H1 (cell line): ENCODE measurements around the gene ADCY5. TPM values are rescaled to one million over a fixed set of nuclear protein-coding genes. Genes with fewer than 3 reads are reported as not detected.
A peak's percentile ranks its signal among the peaks of the same experiment; 100 is the strongest.

Source experiments
- CTCF ChIA-PET: fragments of 300-600 bp; sonication (Branson Sonifier 250); formaldehyde crosslinking; loops from one replicate; lab custom pipeline; 2021; ENCODE audit not compliant: partially characterized antibody; lab: Charles Lee
- POLR2A ChIA-PET: fragments of 300-600 bp; sonication (Branson Sonifier 250); formaldehyde crosslinking; loops from one replicate; lab custom pipeline; 2021; ENCODE audit warnings: inconsistent platforms; ENCODE audit not compliant: partially characterized antibody; lab: Charles Lee
- DNase-seq, 2 experiments: peaks; one replicate each; pipeline versions ENCODE4 v3.0.0 to v3.0.0-alpha.2; 2010 to 2022; ENCODE audit warnings: low spot score in 2 of 2, low read depth in 1 of 2, mixed read lengths in 1 of 2
- FAIRE-seq: peaks from 2 replicates; lab custom pipeline; 2011; peaks lifted over from hg19 to GRCh38; lab: Jason Lieb, UNC
- H2AFZ ChIP-seq: 2 replicates; pipeline ENCODE4 v1.8.1; 2012; ENCODE audit warnings: low read length, inconsistent platforms
- H2AK5ac ChIP-seq: 2 replicates; pipeline ENCODE4 v1.6.1; 2013; ENCODE audit warnings: low read depth, low read length
- H2BK120ac ChIP-seq: replicated peaks from 2 replicates; pipeline ENCODE3; 2013; ENCODE audit warnings: low read depth, low read length, inconsistent platforms
- H2BK12ac ChIP-seq: 2 replicates; pipeline ENCODE4 v1.6.1; 2013; ENCODE audit warnings: low read depth, low read length
- H2BK15ac ChIP-seq: 2 replicates; pipeline ENCODE4 v1.6.1; 2013; ENCODE audit warnings: low read length
- H2BK20ac ChIP-seq: 2 replicates; pipeline ENCODE4 v1.6.1; 2013; ENCODE audit warnings: low read length
- H2BK5ac ChIP-seq: 2 replicates; pipeline ENCODE4 v1.6.1; 2013; ENCODE audit warnings: low read depth, low read length
- H3K14ac ChIP-seq: 2 replicates; pipeline ENCODE4 v1.6.1; 2013; ENCODE audit warnings: inconsistent platforms; ENCODE audit not compliant: insufficient read length
- H3K18ac ChIP-seq: 2 replicates; pipeline ENCODE4 v1.6.1; 2013; ENCODE audit warnings: low read length; ENCODE audit errors: extremely low read depth
- H3K23ac ChIP-seq: 2 replicates; pipeline ENCODE4 v1.6.1; 2013; ENCODE audit warnings: inconsistent platforms; ENCODE audit not compliant: insufficient read length
- H3K23me2 ChIP-seq: 2 replicates; pipeline ENCODE4 v1.6.1; 2013; ENCODE audit warnings: low read depth, low read length
- H3K27ac ChIP-seq: 2 replicates; pipeline ENCODE4 v1.6.1; 2011; ENCODE audit warnings: low read depth, low read length, inconsistent platforms
- H3K27me3 ChIP-seq, 4 experiments: replicated peaks in 1 of 4; 1 replicate in 1 of 4; 2 replicates in 3 of 4; pipeline versions ENCODE4 v1.6.1 to v1.8.1; 2011 to 2013; ENCODE audit warnings: low read length in 3 of 4, mild to moderate bottlenecking in 3 of 4, inconsistent platforms in 2 of 4, mixed read lengths in 2 of 4, moderate library complexity in 1 of 4; ENCODE audit not compliant: control insufficient read depth in 3 of 4, insufficient read depth in 3 of 4; ENCODE audit errors: extremely low read depth in 1 of 4
- H3K36me3 ChIP-seq, 4 experiments: 2 replicates each; pipeline versions ENCODE4 v1.6.1 to v1.8.1; 2011 to 2013; ENCODE audit warnings: mild to moderate bottlenecking in 4 of 4, low read length in 3 of 4, moderate library complexity in 2 of 4, control low read depth in 1 of 4, inconsistent platforms in 1 of 4; ENCODE audit not compliant: insufficient read depth in 4 of 4, control insufficient read depth in 2 of 4
- H3K4ac ChIP-seq: replicated peaks from 2 replicates; pipeline ENCODE3; 2013; ENCODE audit warnings: low read length, low read depth, mixed read lengths, inconsistent platforms; ENCODE audit not compliant: insufficient read length
- H3K4me1 ChIP-seq, 4 experiments: replicated peaks in 1 of 4; 1 replicate in 1 of 4; 2 replicates in 3 of 4; pipeline versions ENCODE4 v1.6.1 to v1.8.1; 2011 to 2013; ENCODE audit warnings: low read length in 3 of 4, inconsistent platforms in 2 of 4, mixed read lengths in 1 of 4; ENCODE audit not compliant: insufficient read depth in 4 of 4, control insufficient read depth in 3 of 4
- H3K4me2 ChIP-seq, 2 experiments: 2 replicates each; pipeline versions ENCODE4 v1.6.1 to v1.8.1; 2011 to 2013; ENCODE audit warnings: low read depth in 2 of 2, low read length in 2 of 2, control low read depth in 1 of 2, inconsistent platforms in 1 of 2, mild to moderate bottlenecking in 1 of 2; ENCODE audit not compliant: insufficient read depth in 1 of 2
- H3K4me3 ChIP-seq, 4 experiments: fragments of 200-600, 300-600 bp in 1 of 4; sonication (generic), shearing (Covaris generic), sonication (Bioruptor Twin) in 1 of 4; 2 replicates each; pipeline versions ENCODE4 v1.5.1 to v1.8.1; 2011 to 2016; ENCODE audit warnings: low read length in 4 of 4, low read depth in 3 of 4, control low read depth in 2 of 4, inconsistent platforms in 2 of 4, mild to moderate bottlenecking in 2 of 4, mixed read lengths in 1 of 4, moderate library complexity in 1 of 4; ENCODE audit not compliant: insufficient read depth in 2 of 4; ENCODE audit errors: extremely low read depth in 1 of 4
- H3K56ac ChIP-seq: replicated peaks from 2 replicates; pipeline ENCODE3; 2013; ENCODE audit warnings: low read depth, mild to moderate bottlenecking, mixed read lengths, low read length, inconsistent platforms; ENCODE audit not compliant: insufficient read length
- H3K79me1 ChIP-seq: 2 replicates; pipeline ENCODE4 v1.6.1; 2013; ENCODE audit warnings: low read depth, low read length, control low read depth
- H3K79me2 ChIP-seq, 2 experiments: 2 replicates each; pipeline versions ENCODE4 v1.6.1 to v1.8.1; 2012 to 2013; ENCODE audit warnings: low read length in 2 of 2, mild to moderate bottlenecking in 2 of 2, inconsistent platforms in 1 of 2; ENCODE audit not compliant: insufficient read depth in 2 of 2, control insufficient read depth in 1 of 2
- H3K9ac ChIP-seq, 4 experiments: replicated peaks in 1 of 4; 1 replicate in 1 of 4; 2 replicates in 3 of 4; pipeline versions ENCODE4 v1.6.1 to v1.8.1; 2011 to 2013; ENCODE audit warnings: low read depth in 3 of 4, low read length in 3 of 4, control low read depth in 2 of 4, mild to moderate bottlenecking in 2 of 4, moderate library complexity in 2 of 4, inconsistent platforms in 1 of 4; ENCODE audit errors: extremely low read depth in 1 of 4
- H3K9me3 ChIP-seq, 2 experiments: 2 replicates each; pipeline versions ENCODE4 v1.6.1 to v1.8.1; 2012 to 2013; ENCODE audit warnings: mild to moderate bottlenecking in 2 of 2, moderate library complexity in 2 of 2, control low read depth in 1 of 2, inconsistent platforms in 1 of 2, low read depth in 1 of 2, low read length in 1 of 2, mixed read lengths in 1 of 2; ENCODE audit not compliant: insufficient read depth in 2 of 2
- H4K20me1 ChIP-seq, 2 experiments: replicated peaks in 1 of 2; 2 replicates each; pipeline versions ENCODE3 to v1.8.1; 2011 to 2013; ENCODE audit warnings: inconsistent platforms in 2 of 2, low read length in 2 of 2, mild to moderate bottlenecking in 1 of 2; ENCODE audit not compliant: insufficient read depth in 2 of 2, control insufficient read depth in 1 of 2
- H4K5ac ChIP-seq: 2 replicates; pipeline ENCODE4 v1.6.1; 2013; ENCODE audit warnings: low read length, low read depth, mixed read lengths, inconsistent platforms; ENCODE audit not compliant: insufficient read length
- H4K8ac ChIP-seq: 2 replicates; pipeline ENCODE4 v1.8.0; 2013; ENCODE audit warnings: mild to moderate bottlenecking, moderate library complexity, low read length, inconsistent platforms; ENCODE audit not compliant: insufficient read depth; ENCODE audit errors: extremely low read depth
- H4K91ac ChIP-seq: replicated peaks from 2 replicates; pipeline ENCODE3; 2013; ENCODE audit warnings: low read length, mixed read lengths, inconsistent platforms; ENCODE audit not compliant: insufficient read length
- BCL11A ChIP-seq, 2 experiments: IDR thresholded peaks; one replicate each; pipeline ENCODE4 v1.6.1; 2011; ENCODE audit warnings: low read depth in 2 of 2, low read length in 2 of 2, mild to moderate bottlenecking in 2 of 2
- EZH2 ChIP-seq: fragments of 200-600 bp; sonication (generic); IDR thresholded peaks from 2 replicates; pipeline ENCODE4 v1.7.1; 2012; ENCODE audit warnings: low read depth, mild to moderate bottlenecking, moderate library complexity, low read length, inconsistent platforms; ENCODE audit not compliant: severe bottlenecking
- GABPA ChIP-seq: IDR thresholded peaks from 2 replicates; pipeline ENCODE4 v1.6.1; 2011; ENCODE audit warnings: mild to moderate bottlenecking, low read length, moderate library complexity, borderline replicate concordance; ENCODE audit not compliant: insufficient read depth
- POU5F1 ChIP-seq: IDR thresholded peaks from 2 replicates; pipeline ENCODE4 v1.6.1; 2011; ENCODE audit warnings: low read depth, mild to moderate bottlenecking, low read length, moderate library complexity
- RFX5 ChIP-seq: IDR thresholded peaks from 2 replicates; pipeline ENCODE4 v1.6.1; 2011; ENCODE audit warnings: low read depth, low read length, improper control_type of control experiment, borderline replicate concordance
- RNF2 ChIP-seq: fragments of 200-900, 300-1000 bp; sonication (generic); IDR thresholded peaks from 2 replicates; pipeline ENCODE4 v1.7.1; 2016; ENCODE audit warnings: borderline replicate concordance, low read depth, mild to moderate bottlenecking, antibody characterized with exemption, low read length; ENCODE audit not compliant: poor library complexity, severe bottlenecking; ENCODE audit errors: missing control alignments
- SP1 ChIP-seq: IDR thresholded peaks from 2 replicates; pipeline ENCODE4 v1.6.1; 2011; ENCODE audit warnings: low read depth, low read length
- WGBS, 2 experiments: shearing (Covaris generic) in 1 of 2; methylation state at CpG; one replicate each; pipeline versions ENCODE4 v1.1.6 to v1.1.7; 2013 to 2015; ENCODE audit warnings: low lambda C conversion rate in 2 of 2, mixed read lengths in 2 of 2, inconsistent platforms in 1 of 2, low coverage in 1 of 2, missing lambda C conversion rate in 1 of 2; ENCODE audit not compliant: insufficient replicate concordance in 2 of 2, insufficient coverage in 1 of 2, insufficient read length in 1 of 2; ENCODE audit errors: extremely low coverage in 1 of 2, missing lambda C conversion rate in 1 of 2; 5-methylcytosine and 5-hydroxymethylcytosine counted together
- polyA plus RNA-seq, 7 experiments: library from polyadenylated mRNA; depleted of rRNA in 3 of 7; stranded (reverse) in 5 of 7; unstranded in 2 of 7; fragments of >200 nt in 5 of 7; fragments of 200-250 nt in 2 of 7; gene quantifications; 1 replicate in 5 of 7; 2 replicates in 1 of 7; 4 replicates in 1 of 7; pipeline versions ENCODE4 v1.2.1 to v1.2.3, GENCODE V29; 2011 to 2013; ENCODE audit warnings: missing spikeins in 2 of 7, mixed read lengths in 2 of 7
- total RNA-seq: library from RNA; stranded (reverse); fragmentation: NEBNext Ultra II Directional; extraction: Animal tissue kit (Norgen Biotek cat#: 25700); gene quantifications from 2 replicates; pipeline ENCODE4 v1.2.1, GENCODE V29; 2021

The ADCY5 gene
- total and polyA plus RNA-seq, 2 of the 8 experiments (the other 6 are each of a cell fraction or from before 2014, with no cell fraction given) = 18.9 to 40.8 TPM

DNA sequence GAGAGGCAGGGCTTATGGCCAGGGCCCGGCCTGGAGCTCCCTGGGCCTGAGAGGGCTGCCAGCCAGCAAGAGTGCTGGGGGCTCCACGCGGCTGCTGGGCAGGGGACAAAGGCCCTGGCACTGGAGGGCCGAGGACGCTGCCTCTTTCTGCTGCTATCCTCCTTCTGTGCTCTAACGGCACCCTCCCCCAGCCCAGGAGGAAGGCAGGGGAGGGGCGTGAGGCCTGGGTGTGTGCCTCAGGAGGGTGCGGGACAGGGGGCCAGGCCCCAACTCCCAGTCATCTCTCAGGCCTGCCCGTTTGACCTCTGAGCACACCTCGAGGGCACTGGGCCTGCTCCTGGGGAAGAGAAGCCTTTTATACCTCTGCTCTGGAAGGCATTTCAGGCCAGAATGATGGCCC is 115.5 kb downstream of the ADCY5 start:
- H3K4ac ChIP-seq = no peak overlapping the region
- H4K20me1 ChIP-seq = peaks cover 0 to 3% of the 10 kb centered on the region in 2 experiments
- H3K23ac ChIP-seq = no peak overlapping the region
- no peaks in the 10 kb centered on the region for H3K79me2 ChIP-seq
- H3K23me2 ChIP-seq = no peaks in the 10 kb centered on the region
- H2BK20ac ChIP-seq = no peak overlapping the region
- H3K4me3 ChIP-seq = no peak overlapping the region
- peak overlapping the region; percentile 28; the same call in 1 of the 2 replicates for H4K8ac ChIP-seq
- H3K4me2 ChIP-seq = no peak overlapping the region
- peaks cover 0 to 5% (median 1%) of the 10 kb centered on the region in 4 experiments; a peak in 3 of 7 replicates for H3K4me1 ChIP-seq
- H3K18ac ChIP-seq = no peak overlapping the region
- FAIRE-seq (no peak), DNase-seq (no peak)
- no peaks in the 10 kb centered on the region for H3K36me3 ChIP-seq
- no peak overlapping the region for H4K5ac ChIP-seq
- ChIA-PET CTCF (interaction anchor here (1.0 to 22.2 kb wide), 8 partner anchors 13 to 157 kb away, joined by 5 to 245 read pairs (median 28); no protein-coding TSS in a partner anchor), POLR2A (no interaction called here)
- no peak overlapping the region for H3K27ac ChIP-seq
- H3K79me1 ChIP-seq = no peaks in the 10 kb centered on the region
- no peak overlapping the region for H4K91ac ChIP-seq
- H2BK5ac ChIP-seq = peak overlapping the region; percentile 44; the same call in 1 of the 2 replicates
- H2AFZ ChIP-seq = no peak overlapping the region
- H3K27me3 ChIP-seq = no peaks in the 10 kb centered on the region
- no peak overlapping the region for H2BK120ac ChIP-seq
- no peak overlapping the region for H3K14ac ChIP-seq
- H2BK12ac ChIP-seq = 0 out of 2 replicates have a peak overlapping the region, but pooled peaks have one; percentile 60
- 85% methylated on average over 9 of the region's 10 CpGs; no CpG with 5 or more reads in 1 of the 2 experiments for WGBS, 2 experiments
- H2BK15ac ChIP-seq = no peak overlapping the region
- no peaks in the 10 kb centered on the region for H3K9me3 ChIP-seq
- H2AK5ac ChIP-seq = no peak overlapping the region
- H3K56ac ChIP-seq = no peak overlapping the region
- H3K9ac ChIP-seq = no peak overlapping the region
- no peak for TF ChIP-seq SP1
- TF ChIP-seq BCL11A (IDR thresholded peaks at IDR 0.05; ENCODE audit: low read depth in 2 of 2, low read length in 2 of 2) = no peak
- no peak for TF ChIP-seq RFX5
- TF ChIP-seq GABPA = no peak
- no peak for TF ChIP-seq EZH2
- TF ChIP-seq RNF2 = no peak
- TF ChIP-seq POU5F1 = no peak
